BE2C (cell line): ENCODE data around the gene UNC13A.

ENCODE experiments used
- DNase-seq: peaks from one replicate; pipeline ENCODE4 v3.0.0-alpha.2; 2020
- H3K27me3 ChIP-seq: fragments of 250-450 bp; sonication (Bioruptor Pico); 2 replicates; pipeline ENCODE4 v1.5.1; 2020; ENCODE audit warnings: mild to moderate bottlenecking
- H3K36me3 ChIP-seq: fragments of 250-450 bp; sonication (Bioruptor Pico); 2 replicates; pipeline ENCODE4 v1.5.1; 2020; ENCODE audit warnings: mild to moderate bottlenecking
- H3K4me1 ChIP-seq: fragments of 250-450 bp; sonication (Bioruptor Pico); 2 replicates; pipeline ENCODE4 v1.5.1; 2020
- H3K4me3 ChIP-seq: 2 replicates; pipeline ENCODE4 v1.5.1; 2011; ENCODE audit warnings: low read depth, low read length
- H3K9me3 ChIP-seq: fragments of 250-450 bp; sonication (Bioruptor Pico); 2 replicates; pipeline ENCODE4 v1.5.1; 2020
- TF ChIP-seq, protein P1 (sequence below): IDR thresholded peaks from 2 replicates; pipeline ENCODE4 v1.5.1; 2012; ENCODE audit warnings: mild to moderate bottlenecking, low read depth, low read length

UNC13A gene

DNA sequence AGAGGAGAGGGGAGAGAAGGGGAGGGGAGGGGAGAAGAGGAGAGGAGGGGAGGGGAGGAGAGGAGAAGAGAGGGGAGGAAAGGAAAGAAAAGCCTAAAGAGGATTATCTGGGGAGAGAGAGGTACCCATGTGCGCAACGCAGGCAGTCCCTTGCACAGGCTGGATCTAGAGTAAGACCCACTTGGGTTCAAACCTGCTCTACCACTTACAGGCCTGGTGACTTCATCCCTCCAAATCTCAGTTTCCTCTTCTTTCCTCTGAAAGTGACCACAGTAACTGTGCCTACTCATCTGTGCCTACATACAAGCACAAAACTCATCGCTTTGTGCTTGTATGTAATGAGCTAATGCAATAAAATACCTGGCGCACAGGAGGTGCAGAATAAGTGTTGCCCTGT, 30.4 kb upstream of the UNC13A start:
- peaks cover 15% of the 10 kb centered on the region for H3K36me3 ChIP-seq
- TF ChIP-seq, protein P1, sequence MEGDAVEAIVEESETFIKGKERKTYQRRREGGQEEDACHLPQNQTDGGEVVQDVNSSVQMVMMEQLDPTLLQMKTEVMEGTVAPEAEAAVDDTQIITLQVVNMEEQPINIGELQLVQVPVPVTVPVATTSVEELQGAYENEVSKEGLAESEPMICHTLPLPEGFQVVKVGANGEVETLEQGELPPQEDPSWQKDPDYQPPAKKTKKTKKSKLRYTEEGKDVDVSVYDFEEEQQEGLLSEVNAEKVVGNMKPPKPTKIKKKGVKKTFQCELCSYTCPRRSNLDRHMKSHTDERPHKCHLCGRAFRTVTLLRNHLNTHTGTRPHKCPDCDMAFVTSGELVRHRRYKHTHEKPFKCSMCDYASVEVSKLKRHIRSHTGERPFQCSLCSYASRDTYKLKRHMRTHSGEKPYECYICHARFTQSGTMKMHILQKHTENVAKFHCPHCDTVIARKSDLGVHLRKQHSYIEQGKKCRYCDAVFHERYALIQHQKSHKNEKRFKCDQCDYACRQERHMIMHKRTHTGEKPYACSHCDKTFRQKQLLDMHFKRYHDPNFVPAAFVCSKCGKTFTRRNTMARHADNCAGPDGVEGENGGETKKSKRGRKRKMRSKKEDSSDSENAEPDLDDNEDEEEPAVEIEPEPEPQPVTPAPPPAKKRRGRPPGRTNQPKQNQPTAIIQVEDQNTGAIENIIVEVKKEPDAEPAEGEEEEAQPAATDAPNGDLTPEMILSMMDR = no peak
- H3K4me1 ChIP-seq = peaks cover 5% of the 10 kb centered on the region; the same call in 1 of the 2 replicates
- peak overlapping the region; percentile 73 for H3K4me3 ChIP-seq
- no peaks in the 10 kb centered on the region for H3K9me3 ChIP-seq
- no peaks in the 10 kb centered on the region for H3K27me3 ChIP-seq
- no peak for DNase-seq

DNA sequence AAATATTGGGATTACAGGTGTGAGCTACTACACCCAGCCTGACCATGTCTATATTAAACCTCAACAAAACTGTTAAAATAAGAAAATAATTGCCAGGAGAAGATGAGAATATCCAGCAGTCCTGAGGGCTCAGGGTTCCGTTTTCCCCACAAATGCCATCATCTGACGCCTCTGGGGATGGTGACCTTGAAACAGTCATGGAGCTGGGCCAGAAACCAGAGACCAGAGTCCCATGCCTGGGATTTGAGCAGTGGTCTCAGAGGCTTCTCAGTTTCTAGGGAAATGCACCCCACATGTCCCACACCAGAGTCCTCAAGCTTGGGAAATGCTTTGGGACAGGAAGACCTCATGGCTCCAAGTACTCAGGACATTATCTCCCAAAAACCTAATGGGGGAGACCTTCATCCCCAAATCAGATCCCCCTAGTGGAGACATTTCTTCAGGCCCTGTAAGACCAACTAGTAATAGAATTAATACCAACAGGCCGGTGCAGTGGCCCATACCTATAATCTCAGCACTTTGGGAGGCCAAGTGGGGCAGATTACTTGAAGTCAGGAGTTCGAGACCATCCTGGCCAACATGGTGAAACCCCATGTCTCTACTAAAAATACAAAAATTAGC, 28.3 kb upstream of the UNC13A start:
- H3K4me1 ChIP-seq = peaks cover 5% of the 10 kb centered on the region; the same call in 1 of the 2 replicates
- TF ChIP-seq, protein P1 = peak; percentile 31
- H3K36me3 ChIP-seq = peaks cover 3% of the 10 kb centered on the region; the same call in 1 of the 2 replicates
- no peaks in the 10 kb centered on the region for H3K9me3 ChIP-seq
- no peaks in the 10 kb centered on the region for H3K27me3 ChIP-seq
- no peak for DNase-seq
- H3K4me3 ChIP-seq = no peak overlapping the region

- H3K36me3 ChIP-seq = no peaks in the 10 kb centered on the region
- no peaks in the 10 kb centered on the region for H3K27me3 ChIP-seq
- H3K4me1 ChIP-seq = peaks cover 5% of the 10 kb centered on the region
- no peak overlapping the region for H3K4me3 ChIP-seq
- no peaks in the 10 kb centered on the region for H3K9me3 ChIP-seq
- TF ChIP-seq, protein P1 = no peak
- DNase-seq = no peak
Observed at GRCh38 chr19:17711851-17712250, 23.7 kb upstream of the UNC13A start.

DNA sequence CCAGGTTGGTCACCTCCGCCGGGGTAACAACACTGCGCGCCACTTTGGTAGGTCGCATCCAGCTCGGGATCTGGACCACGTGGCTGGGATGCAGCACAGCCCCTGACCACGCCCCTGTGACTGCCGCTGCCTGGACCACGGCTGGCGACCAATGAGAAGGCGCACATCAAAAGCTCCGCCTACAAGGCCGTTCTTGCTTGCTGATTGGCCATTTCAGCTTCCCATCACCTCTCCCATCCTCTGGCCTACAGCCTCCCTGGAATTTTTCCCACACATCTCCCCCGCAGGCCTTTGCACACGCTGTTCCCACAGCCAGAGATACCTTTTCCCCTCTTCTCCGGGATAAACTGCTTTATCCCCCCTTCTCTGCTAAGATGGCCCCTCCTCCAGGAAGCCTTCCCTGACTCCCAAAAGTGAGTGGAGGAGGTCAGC, 18.6 kb upstream of the UNC13A start:
- H3K36me3 ChIP-seq = no peaks in the 10 kb centered on the region
- H3K27me3 ChIP-seq = no peaks in the 10 kb centered on the region
- TF ChIP-seq, protein P1 = no peak
- peak overlapping the region; percentile 40 for H3K4me3 ChIP-seq
- H3K9me3 ChIP-seq = no peaks in the 10 kb centered on the region
- H3K4me1 ChIP-seq = peaks cover 5% of the 10 kb centered on the region
- peak; percentile 97 for DNase-seq

DNA sequence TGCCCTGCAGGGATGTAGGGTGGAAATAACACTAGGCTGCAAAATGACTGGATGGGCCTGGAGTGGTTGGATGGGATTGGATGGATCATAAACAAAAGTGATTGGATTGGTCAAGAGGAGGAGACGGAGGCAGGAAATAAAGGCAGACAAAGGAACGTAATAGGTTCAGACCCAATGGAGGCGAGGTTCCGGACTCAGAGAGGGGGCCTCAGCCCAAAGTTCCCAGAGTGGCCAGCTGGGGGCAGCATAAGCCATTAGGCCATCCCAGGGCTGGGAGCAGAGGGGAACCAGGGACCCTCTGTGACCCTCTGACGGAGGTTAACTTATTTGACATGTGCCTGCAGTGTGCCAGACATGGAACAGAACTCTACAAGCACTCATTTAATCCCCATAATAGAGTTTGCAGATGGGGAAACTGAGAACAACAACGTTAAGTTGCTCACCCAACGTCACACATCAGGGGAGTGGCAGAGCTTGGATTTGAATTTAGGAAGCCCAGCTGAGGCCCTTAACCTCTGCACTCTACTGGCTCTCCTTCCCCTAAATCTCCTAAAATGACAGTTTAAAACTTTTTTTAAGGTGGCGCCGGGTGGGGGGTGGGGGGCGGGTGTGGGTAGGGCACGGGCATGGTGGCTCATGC, 15.8 kb upstream of the UNC13A start:
- Histone ChIP-seq H3K36me3 (no peaks in the 10 kb centered on the region), H3K4me1 (peaks cover 5% of the 10 kb centered on the region), H3K27me3 (no peaks in the 10 kb centered on the region), H3K9me3 (no peaks in the 10 kb centered on the region), H3K4me3 (no peak overlapping the region)
- DNase-seq = peak; percentile 65
- TF ChIP-seq, protein P1 = peak; percentile 80

GRCh38 chr19:17695198-17695597, 7.0 kb upstream of the UNC13A start:
- DNase-seq = no peak
- no peak overlapping the region for H3K4me3 ChIP-seq
- TF ChIP-seq, protein P1 = no peak
- no peaks in the 10 kb centered on the region for H3K27me3 ChIP-seq
- H3K4me1 ChIP-seq = no peaks in the 10 kb centered on the region
- H3K36me3 ChIP-seq = no peaks in the 10 kb centered on the region
- H3K9me3 ChIP-seq = no peaks in the 10 kb centered on the region; the same call in 1 of the 2 replicates
